Liver (tissue), 3 donors: ENCODE results near the gene USP17L24.
"Not testable (repeated sequence)": the region's sequence is repeated elsewhere in the genome, so short reads cannot be mapped to it uniquely, and the experiment has no call there.

Source experiments
- ATF3 ChIP-seq: IDR thresholded peaks from 2 replicates; pipeline ENCODE4 v1.6.1; 2016; ENCODE audit warnings: antibody characterized with exemption
- EGR1 ChIP-seq, 2 donors: IDR thresholded peaks; 2 replicates each; pipeline ENCODE4 v1.6.1; 2016 to 2018; ENCODE audit warnings: antibody characterized with exemption in 2 of 2, low read depth in 2 of 2
- FOXA1 ChIP-seq: IDR thresholded peaks from 2 replicates; pipeline ENCODE4 v1.6.1; 2016; ENCODE audit warnings: antibody characterized with exemption
- GABPA ChIP-seq, 2 donors: IDR thresholded peaks in 1 of 2; conservative IDR thresholded peaks in 1 of 2; 2 replicates each; pipeline ENCODE4 v1.6.1; 2016; ENCODE audit warnings: antibody characterized with exemption in 2 of 2, mild to moderate bottlenecking in 1 of 2, moderate library complexity in 1 of 2
- JUND ChIP-seq, 2 donors: IDR thresholded peaks; 2 replicates each; pipeline ENCODE4 v1.6.1; 2016; ENCODE audit warnings: antibody characterized with exemption in 2 of 2
- RAD21 ChIP-seq, 2 donors: IDR thresholded peaks; 2 replicates each; pipeline ENCODE4 v1.6.1; 2016; ENCODE audit warnings: antibody characterized with exemption in 2 of 2, mild to moderate bottlenecking in 2 of 2
- RXRA ChIP-seq, 2 donors: IDR thresholded peaks; 2 replicates each; pipeline ENCODE4 v1.6.1; 2017 to 2018; ENCODE audit warnings: antibody characterized with exemption in 2 of 2, mild to moderate bottlenecking in 1 of 2
- TAF1 ChIP-seq: conservative IDR thresholded peaks from 2 replicates; pipeline ENCODE4 v1.6.1; 2016; ENCODE audit warnings: antibody characterized with exemption, mild to moderate bottlenecking
- YY1 ChIP-seq: IDR thresholded peaks from 2 replicates; pipeline ENCODE4 v1.6.1; 2016; ENCODE audit warnings: antibody characterized with exemption, mild to moderate bottlenecking
- ZBTB33 ChIP-seq: IDR thresholded peaks from 2 replicates; pipeline ENCODE4 v1.6.1; 2016; ENCODE audit warnings: antibody characterized with exemption
- TF ChIP-seq, protein P1 (sequence below): fragments of 150-350 bp; IDR thresholded peaks from 2 replicates; pipeline ENCODE4 v1.5.1; 2017; ENCODE audit warnings: improper control_type of control experiment, low read depth, low read length; ENCODE audit not compliant: missing input control
- TF ChIP-seq, protein P2 (sequence below): IDR thresholded peaks from 2 replicates; pipeline ENCODE4 v1.6.1; 2016; ENCODE audit warnings: antibody characterized with exemption, mild to moderate bottlenecking
- TF ChIP-seq, protein P3 (sequence below): IDR thresholded peaks from 2 replicates; pipeline ENCODE4 v1.6.1; 2016; ENCODE audit warnings: antibody characterized with exemption
- donor health status: healthy.
- donor health status: healthy.

- TF ChIP-seq, protein P1, sequence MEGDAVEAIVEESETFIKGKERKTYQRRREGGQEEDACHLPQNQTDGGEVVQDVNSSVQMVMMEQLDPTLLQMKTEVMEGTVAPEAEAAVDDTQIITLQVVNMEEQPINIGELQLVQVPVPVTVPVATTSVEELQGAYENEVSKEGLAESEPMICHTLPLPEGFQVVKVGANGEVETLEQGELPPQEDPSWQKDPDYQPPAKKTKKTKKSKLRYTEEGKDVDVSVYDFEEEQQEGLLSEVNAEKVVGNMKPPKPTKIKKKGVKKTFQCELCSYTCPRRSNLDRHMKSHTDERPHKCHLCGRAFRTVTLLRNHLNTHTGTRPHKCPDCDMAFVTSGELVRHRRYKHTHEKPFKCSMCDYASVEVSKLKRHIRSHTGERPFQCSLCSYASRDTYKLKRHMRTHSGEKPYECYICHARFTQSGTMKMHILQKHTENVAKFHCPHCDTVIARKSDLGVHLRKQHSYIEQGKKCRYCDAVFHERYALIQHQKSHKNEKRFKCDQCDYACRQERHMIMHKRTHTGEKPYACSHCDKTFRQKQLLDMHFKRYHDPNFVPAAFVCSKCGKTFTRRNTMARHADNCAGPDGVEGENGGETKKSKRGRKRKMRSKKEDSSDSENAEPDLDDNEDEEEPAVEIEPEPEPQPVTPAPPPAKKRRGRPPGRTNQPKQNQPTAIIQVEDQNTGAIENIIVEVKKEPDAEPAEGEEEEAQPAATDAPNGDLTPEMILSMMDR, result not testable (repeated sequence)
- TF ChIP-seq, protein P2, sequence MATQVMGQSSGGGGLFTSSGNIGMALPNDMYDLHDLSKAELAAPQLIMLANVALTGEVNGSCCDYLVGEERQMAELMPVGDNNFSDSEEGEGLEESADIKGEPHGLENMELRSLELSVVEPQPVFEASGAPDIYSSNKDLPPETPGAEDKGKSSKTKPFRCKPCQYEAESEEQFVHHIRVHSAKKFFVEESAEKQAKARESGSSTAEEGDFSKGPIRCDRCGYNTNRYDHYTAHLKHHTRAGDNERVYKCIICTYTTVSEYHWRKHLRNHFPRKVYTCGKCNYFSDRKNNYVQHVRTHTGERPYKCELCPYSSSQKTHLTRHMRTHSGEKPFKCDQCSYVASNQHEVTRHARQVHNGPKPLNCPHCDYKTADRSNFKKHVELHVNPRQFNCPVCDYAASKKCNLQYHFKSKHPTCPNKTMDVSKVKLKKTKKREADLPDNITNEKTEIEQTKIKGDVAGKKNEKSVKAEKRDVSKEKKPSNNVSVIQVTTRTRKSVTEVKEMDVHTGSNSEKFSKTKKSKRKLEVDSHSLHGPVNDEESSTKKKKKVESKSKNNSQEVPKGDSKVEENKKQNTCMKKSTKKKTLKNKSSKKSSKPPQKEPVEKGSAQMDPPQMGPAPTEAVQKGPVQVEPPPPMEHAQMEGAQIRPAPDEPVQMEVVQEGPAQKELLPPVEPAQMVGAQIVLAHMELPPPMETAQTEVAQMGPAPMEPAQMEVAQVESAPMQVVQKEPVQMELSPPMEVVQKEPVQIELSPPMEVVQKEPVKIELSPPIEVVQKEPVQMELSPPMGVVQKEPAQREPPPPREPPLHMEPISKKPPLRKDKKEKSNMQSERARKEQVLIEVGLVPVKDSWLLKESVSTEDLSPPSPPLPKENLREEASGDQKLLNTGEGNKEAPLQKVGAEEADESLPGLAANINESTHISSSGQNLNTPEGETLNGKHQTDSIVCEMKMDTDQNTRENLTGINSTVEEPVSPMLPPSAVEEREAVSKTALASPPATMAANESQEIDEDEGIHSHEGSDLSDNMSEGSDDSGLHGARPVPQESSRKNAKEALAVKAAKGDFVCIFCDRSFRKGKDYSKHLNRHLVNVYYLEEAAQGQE, result not testable (repeated sequence)
- TF ChIP-seq YY1; RXRA (IDR thresholded peaks at IDR 0.05); FOXA1; ZBTB33; TAF1; EGR1 (IDR thresholded peaks at IDR 0.05; ENCODE audit: low read depth in 2 of 2); GABPA (IDR thresholded peaks at IDR 0.05 in 1 of 2, conservative IDR thresholded peaks at IDR 0.05 in 1 of 2); ATF3; JUND (IDR thresholded peaks at IDR 0.05); RAD21 (IDR thresholded peaks at IDR 0.05): not testable (repeated sequence)
- TF ChIP-seq, protein P3, sequence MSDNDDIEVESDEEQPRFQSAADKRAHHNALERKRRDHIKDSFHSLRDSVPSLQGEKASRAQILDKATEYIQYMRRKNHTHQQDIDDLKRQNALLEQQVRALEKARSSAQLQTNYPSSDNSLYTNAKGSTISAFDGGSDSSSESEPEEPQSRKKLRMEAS, result not testable (repeated sequence)
Observed at GRCh38 chr4:9329611-9330010, 4.6 kb downstream of the USP17L24 start, which contains the start of gene USP17L25.
